Endodermal cell (in vitro differentiated cells): Measurements from ENCODE around the gene IGFBP6. TPM values are rescaled to one million over a fixed set of nuclear protein-coding genes. Genes with fewer than 3 reads are reported as not detected.

Experiments
- DNase-seq: peaks from one replicate; pipeline ENCODE4 v3.0.0-alpha.2; 2017
- H3K27ac ChIP-seq: 2 replicates; pipeline ENCODE4 v1.5.1; 2013; ENCODE audit warnings: mild to moderate bottlenecking, low read depth, low read length, moderate library complexity
- H3K27me3 ChIP-seq: 2 replicates; pipeline ENCODE4 v1.6.1; 2013; ENCODE audit warnings: mild to moderate bottlenecking, low read length, moderate library complexity; ENCODE audit not compliant: insufficient read depth, control insufficient read depth, poor library complexity, severe bottlenecking
- H3K36me3 ChIP-seq: 2 replicates; pipeline ENCODE4 v1.7.0; 2013; ENCODE audit warnings: mild to moderate bottlenecking, low read length, moderate library complexity; ENCODE audit not compliant: control insufficient read depth, insufficient read depth
- H3K4me1 ChIP-seq: one replicate; pipeline ENCODE4 v1.7.0; 2013; ENCODE audit warnings: low read length; ENCODE audit not compliant: control insufficient read depth, insufficient read depth
- H3K4me3 ChIP-seq: 2 replicates; pipeline ENCODE4 v1.5.1; 2013; ENCODE audit warnings: mild to moderate bottlenecking, low read length, moderate library complexity
- H3K9ac ChIP-seq: 2 replicates; pipeline ENCODE4 v1.6.1; 2013; ENCODE audit warnings: mild to moderate bottlenecking, low read length, moderate library complexity; ENCODE audit not compliant: poor library complexity, severe bottlenecking; ENCODE audit errors: extremely low read depth
- H3K9me3 ChIP-seq: 2 replicates; pipeline ENCODE4 v1.6.1; 2013; ENCODE audit warnings: mild to moderate bottlenecking, low read length, moderate library complexity; ENCODE audit not compliant: control insufficient read depth
- H3K27ac Mint-ChIP-seq: 2 replicates; pipeline ENCODE4 v1.8.0; 2020; ENCODE audit warnings: mixed read lengths
- H3K27me3 Mint-ChIP-seq: 2 replicates; pipeline ENCODE4 v1.8.0; 2021; ENCODE audit warnings: mild to moderate bottlenecking, mixed read lengths; ENCODE audit not compliant: insufficient read depth
- H3K36me3 Mint-ChIP-seq: 2 replicates; pipeline ENCODE4 v1.8.0; 2020; ENCODE audit warnings: low read depth, mixed read lengths
- H3K4me1 Mint-ChIP-seq: 2 replicates; pipeline ENCODE4 v1.8.0; 2020; ENCODE audit warnings: mixed read lengths
- H3K4me3 Mint-ChIP-seq: 2 replicates; pipeline ENCODE4 v1.8.0; 2020; ENCODE audit warnings: mild to moderate bottlenecking, moderate library complexity, mixed read lengths
- H3K9me3 Mint-ChIP-seq: 2 replicates; pipeline ENCODE4 v1.8.0; 2020; ENCODE audit warnings: mild to moderate bottlenecking, mixed read lengths
- CTCF ChIP-seq: fragments of 200-600 bp; sonication (generic); conservative IDR thresholded peaks from 2 replicates; pipeline ENCODE4 v1.5.0; 2021; ENCODE audit warnings: antibody characterized with exemption, mild to moderate bottlenecking
- WGBS, 2 experiments: methylation state at CpG; one replicate each; pipeline versions ENCODE4 v1.1.5 to v1.1.7; 2013; ENCODE audit warnings: missing lambda C conversion rate in 2 of 2, mixed read lengths in 1 of 2; ENCODE audit not compliant: insufficient coverage in 1 of 2, insufficient read length in 1 of 2; 5-methylcytosine and 5-hydroxymethylcytosine counted together
- total RNA-seq, 2 donors: library from RNA; stranded (reverse); fragmentation: NEBNext Ultra II Directional in 1 of 2; extraction: Animal tissue kit (Norgen Biotek cat#: 25700) in 1 of 2; gene quantifications; 2 replicates in 1 of 2; 3 replicates in 1 of 2; pipeline ENCODE4 v1.2.1, GENCODE V29; 2021

The IGFBP6 gene
- total RNA-seq, 2 donors from 2014 or later = 21.7 to 48.4 TPM

- no peak for TF ChIP-seq CTCF
- no peak for DNase-seq
- H3K4me1 ChIP-seq = no peaks in the 10 kb centered on the region
- peaks cover 6% of the 10 kb centered on the region for H3K9me3 ChIP-seq
- peaks cover 6% of the 10 kb centered on the region for H3K27me3 ChIP-seq
- no peaks in the 10 kb centered on the region for H3K36me3 Mint-ChIP-seq
- no peaks in the 10 kb centered on the region for H3K36me3 ChIP-seq
- no peak overlapping the region for H3K9ac ChIP-seq
- no peak overlapping the region for H3K27ac ChIP-seq
- no peak overlapping the region for H3K27ac Mint-ChIP-seq
- peaks cover 5% of the 10 kb centered on the region for H3K9me3 Mint-ChIP-seq
- H3K4me3 Mint-ChIP-seq = no peak overlapping the region
- WGBS, 2 experiments = 86 to 87% methylated on average over 1 to 2 of the region's 2 CpGs
- H3K27me3 Mint-ChIP-seq = peaks cover 49% of the 10 kb centered on the region
- peaks cover 8% of the 10 kb centered on the region for H3K4me1 Mint-ChIP-seq
- H3K4me3 ChIP-seq = no peak overlapping the region
These were observed 34.4 kb downstream of the IGFBP6 start for GRCh38 chr12:53131844-53132243.

GRCh38 chr12:53133722-53134121, 36.3 kb downstream of the IGFBP6 start:
- Histone ChIP-seq H3K9me3 (peaks cover 19% of the 10 kb centered on the region), H3K27me3 (peaks cover under 1% of the 10 kb centered on the region), H3K9ac (no peak overlapping the region), H3K4me3 (no peak overlapping the region), H3K27ac (no peak overlapping the region), H3K36me3 (no peaks in the 10 kb centered on the region), H3K4me1 (no peaks in the 10 kb centered on the region)
- Mint-ChIP-seq H3K27ac (no peak overlapping the region), H3K4me3 (no peak overlapping the region), H3K27me3 (peaks cover 40% of the 10 kb centered on the region), H3K9me3 (peaks cover 18% of the 10 kb centered on the region), H3K36me3 (no peaks in the 10 kb centered on the region), H3K4me1 (no peaks in the 10 kb centered on the region)
- TF ChIP-seq CTCF = no peak
- DNase-seq = no peak
- 94 to 100% methylated on average over 2 of the region's 3 CpGs for WGBS, 2 experiments

GRCh38 chr12:53143355-53143754, 45.9 kb downstream of the IGFBP6 start:
- WGBS, 2 experiments = 42 to 54% methylated on average over 4 of the region's 4 CpGs
- H3K36me3 Mint-ChIP-seq = no peaks in the 10 kb centered on the region

More at GRCh38 chr12:53143355-53143754, 45.9 kb downstream of the IGFBP6 start:
- H3K9me3 Mint-ChIP-seq = peaks cover 24% of the 10 kb centered on the region
- no peaks in the 10 kb centered on the region for H3K4me1 ChIP-seq
- no peak for TF ChIP-seq CTCF
- H3K27me3 ChIP-seq = no peaks in the 10 kb centered on the region
- peaks cover 6% of the 10 kb centered on the region for H3K4me1 Mint-ChIP-seq
- peak overlapping the region; percentile 57 for H3K27ac Mint-ChIP-seq
- DNase-seq = no peak
- peaks cover 36% of the 10 kb centered on the region for H3K9me3 ChIP-seq
- H3K4me3 Mint-ChIP-seq = no peak overlapping the region
- H3K4me3 ChIP-seq = peak overlapping the region; percentile 27
- H3K9ac ChIP-seq = no peak overlapping the region
- H3K27ac ChIP-seq = no peak overlapping the region
- peaks cover 10% of the 10 kb centered on the region for H3K27me3 Mint-ChIP-seq
- no peaks in the 10 kb centered on the region for H3K36me3 ChIP-seq
